Islet of Langerhans (tissue), 1 donor: ENCODE data around the gene TRAP1.
"Not testable (repeated sequence)": the region's sequence is repeated elsewhere in the genome, so short reads cannot be mapped to it uniquely, and the experiment has no call there.

Source experiments
- FAIRE-seq: peaks from one replicate; lab custom pipeline; 2011; peaks lifted over from hg19 to GRCh38; lab: Jason Lieb, UNC

The TRAP1 gene

DNA sequence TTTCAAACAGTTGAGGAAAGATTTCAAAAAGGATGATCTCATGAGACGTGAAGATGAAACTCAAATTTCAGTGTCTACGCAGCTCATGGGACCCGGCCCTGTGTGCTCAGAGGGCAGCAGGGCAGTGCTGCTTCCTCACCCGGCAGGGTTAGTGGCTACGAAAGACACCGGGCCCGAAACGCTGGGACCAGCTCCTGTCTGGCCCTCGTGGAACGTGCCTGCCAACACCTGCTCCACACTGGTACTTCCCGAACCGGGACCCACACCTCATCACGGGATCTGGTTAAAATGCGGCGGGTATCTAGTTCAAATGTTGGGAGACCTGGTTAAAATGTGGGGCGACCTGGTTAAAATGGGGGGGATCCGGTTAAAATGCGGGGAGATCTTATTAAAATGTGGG lies 44.1 kb downstream of the TRAP1 start:
- FAIRE-seq = no peak

DNA sequence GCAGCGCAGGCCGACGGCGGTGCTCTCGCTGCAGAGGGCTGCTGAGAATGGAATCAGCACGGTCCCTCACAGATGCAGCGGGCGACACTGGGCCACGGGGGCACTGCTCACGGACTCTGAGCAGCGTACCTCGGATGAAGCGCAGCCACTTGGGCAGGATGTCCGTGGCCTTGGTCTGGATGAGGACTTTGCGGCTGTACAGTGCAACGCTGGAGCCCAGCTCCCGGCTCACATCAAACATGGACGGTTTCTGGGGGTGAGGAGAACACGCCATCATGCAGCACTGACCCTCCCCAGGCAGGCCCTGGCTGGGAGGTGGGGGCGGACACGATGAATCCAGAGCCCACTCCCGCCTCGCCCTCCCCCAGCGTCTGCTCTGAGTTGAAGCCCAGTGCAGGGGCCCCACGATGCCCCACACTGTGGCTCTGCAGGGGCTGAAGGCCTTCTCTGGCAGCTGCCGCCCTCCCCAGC lies 44.7 kb downstream of the TRAP1 start:
- FAIRE-seq = no peak

DNA sequence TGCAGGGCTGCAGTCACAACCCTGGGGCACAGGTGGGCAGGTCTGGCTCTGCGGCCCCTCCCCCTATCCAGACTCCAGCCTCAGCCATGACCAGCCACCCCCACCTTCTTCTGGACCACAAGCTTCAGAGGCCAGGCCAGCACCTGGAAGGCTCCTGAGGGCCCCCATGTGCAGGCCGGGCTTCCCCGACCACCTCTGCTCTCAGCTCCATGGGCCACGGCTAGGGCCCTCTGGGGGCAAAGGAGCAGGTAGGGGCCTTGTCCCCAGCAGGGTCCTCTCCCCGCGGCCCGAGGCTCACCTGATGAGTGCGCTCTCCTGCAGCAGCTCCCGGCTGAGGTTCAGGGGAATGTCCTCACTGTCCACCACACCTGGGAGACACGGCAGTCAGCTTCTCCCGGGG lies 45.9 kb downstream of the TRAP1 start:
- no peak for FAIRE-seq

DNA sequence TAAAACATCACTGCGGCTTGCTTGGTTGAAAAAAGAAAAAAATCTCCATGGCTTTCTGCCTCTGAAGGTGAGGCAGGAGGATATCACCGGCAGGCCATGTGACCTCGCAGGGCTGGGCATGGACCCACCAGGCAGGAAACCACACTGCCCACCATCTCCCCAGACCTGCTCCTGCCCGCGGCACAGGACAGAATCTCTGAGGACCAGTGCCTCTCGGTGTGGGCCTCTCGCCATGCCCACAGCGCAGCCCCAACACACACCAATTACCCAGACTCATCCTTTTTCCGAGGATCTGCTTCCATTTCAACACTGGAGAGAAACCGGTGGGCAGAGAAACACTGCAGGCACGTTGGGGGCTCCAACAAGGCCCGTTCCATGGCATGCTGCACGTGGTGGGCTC lies 46.6 kb downstream of the TRAP1 start:
- no peak for FAIRE-seq

DNA sequence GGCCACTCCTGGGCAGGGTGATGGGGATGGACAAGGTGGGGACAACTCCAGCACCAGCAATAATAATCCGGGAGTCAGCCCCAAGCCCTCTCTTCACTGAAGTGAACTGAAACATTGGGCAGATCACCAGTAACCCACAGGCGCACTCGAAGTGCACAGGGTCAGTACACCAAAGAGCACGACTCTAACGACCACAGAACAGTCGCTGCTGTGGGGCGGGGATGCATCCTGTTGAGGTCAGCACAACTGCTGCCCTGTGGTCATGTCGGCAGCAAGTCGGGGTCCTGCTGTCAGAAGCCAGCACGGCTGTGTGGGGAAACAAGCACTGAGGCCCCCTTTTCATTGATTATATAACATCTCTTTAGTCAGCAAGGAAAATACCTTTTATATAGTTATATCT lies 48.2 kb downstream of the TRAP1 start:
- no peak for FAIRE-seq

DNA sequence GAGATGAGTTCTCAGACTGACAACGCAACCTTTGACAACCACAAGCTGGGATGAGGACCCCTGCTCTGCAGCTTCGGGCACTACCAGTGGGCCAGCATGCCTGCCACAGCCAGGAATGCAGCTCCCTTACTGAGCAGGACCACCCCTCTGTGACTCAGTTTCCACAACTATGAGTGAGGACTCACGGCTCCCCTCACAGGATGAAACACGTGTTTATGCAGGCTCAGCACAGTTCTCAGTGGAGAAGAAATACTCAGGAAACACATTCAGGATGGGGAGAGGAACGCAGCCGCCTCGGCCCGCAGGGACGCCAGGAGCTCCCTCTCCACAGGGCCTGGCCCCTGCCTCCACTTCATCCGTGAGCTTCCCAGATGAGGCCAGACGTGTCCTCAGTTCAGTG lies 48.7 kb downstream of the TRAP1 start:
- no peak for FAIRE-seq

DNA sequence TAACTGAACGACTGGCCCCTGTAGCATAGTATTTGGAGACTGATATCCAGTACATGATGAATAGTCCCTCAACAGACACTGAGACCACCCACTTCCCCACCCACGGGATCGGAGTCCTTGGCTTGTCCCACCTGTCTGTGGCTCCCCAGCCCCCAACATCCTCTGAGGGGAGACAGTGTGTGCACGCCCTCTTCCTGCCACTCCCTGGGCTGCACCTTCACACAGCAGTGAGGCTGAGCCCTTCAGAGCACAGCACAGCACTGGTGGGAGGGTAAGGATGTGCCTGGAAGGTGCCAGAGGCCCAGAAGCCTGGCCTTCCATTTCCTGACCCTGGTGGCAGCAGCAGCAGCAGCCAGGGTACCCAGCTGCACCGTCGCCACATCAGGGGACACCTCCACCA lies 51.8 kb downstream of the TRAP1 start:
- FAIRE-seq = no peak

DNA sequence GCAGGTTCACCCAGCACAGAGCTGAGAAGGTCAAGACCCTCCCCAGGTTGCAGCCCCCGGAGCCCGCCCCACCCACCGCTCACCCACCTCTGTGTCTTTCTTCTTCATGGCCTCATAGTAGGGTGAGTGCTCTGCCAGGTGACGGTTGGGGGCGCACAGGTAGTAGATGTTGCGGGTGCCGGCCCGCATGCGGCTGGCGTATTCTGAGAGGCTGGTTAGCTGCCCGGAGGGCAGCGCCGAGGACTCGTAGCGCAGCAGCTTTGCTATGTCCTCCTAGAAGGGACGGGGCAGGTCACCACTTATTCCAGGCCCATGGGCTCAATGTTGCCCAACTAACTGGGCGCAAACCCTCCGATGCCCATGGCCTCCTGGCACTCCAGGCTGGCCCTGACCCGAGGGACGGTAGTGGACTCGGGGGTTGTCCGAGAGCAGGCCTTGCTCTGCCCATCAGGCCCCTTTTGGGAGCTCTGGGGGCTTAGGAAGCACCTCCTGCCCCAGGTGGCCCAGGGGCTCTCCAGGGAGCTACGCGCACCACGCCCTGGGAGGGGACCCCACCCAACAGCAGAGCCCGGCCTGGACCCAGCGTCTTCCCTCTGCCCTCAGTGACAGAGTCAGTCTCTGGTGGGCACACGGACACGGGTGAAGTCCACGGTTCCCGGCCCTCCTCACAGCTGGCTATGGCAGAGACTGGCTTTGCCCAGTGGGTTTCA lies 53.0 kb downstream of the TRAP1 start:
- no peak for FAIRE-seq

DNA sequence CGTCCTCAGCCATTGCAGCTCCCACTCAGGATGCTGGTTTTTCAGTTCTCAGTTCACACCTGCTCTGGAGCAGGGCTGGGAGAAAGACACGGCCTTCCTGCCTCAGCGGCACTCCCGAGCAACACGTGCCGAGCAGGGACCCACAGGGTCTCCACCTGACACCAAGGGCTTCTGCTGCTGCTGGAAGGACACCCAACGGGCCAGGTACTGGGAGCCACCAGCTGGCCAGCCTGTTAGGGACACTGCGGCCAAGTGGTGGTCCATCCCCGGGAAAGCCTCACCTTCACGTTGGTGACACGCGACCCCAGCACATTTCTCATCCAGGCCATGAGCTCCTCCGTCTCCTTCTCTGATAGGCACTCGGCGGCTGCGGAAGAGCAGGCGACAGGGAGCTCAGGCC lies 54.7 kb downstream of the TRAP1 start:
- FAIRE-seq = no peak

DNA sequence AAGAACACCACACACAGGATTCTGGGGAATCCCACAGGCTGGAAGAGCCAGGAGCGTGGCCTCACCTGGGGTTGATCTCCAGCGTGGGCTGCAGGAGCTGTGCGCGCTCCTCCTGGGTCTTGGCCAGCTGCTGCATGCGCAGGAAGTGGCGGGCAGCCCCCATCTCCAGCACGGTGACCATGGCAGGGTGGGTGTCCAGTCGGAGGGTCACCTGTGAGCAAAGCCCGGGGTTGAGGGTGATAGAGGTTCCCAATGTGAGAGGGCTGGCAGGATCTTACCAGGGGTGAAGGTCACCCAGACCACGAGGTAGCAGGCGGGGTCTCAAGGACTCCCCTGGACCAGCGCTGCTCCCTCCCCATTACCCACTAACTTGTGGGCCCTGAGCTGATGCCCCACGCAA lies 55.4 kb downstream of the TRAP1 start:
- FAIRE-seq = no peak

DNA sequence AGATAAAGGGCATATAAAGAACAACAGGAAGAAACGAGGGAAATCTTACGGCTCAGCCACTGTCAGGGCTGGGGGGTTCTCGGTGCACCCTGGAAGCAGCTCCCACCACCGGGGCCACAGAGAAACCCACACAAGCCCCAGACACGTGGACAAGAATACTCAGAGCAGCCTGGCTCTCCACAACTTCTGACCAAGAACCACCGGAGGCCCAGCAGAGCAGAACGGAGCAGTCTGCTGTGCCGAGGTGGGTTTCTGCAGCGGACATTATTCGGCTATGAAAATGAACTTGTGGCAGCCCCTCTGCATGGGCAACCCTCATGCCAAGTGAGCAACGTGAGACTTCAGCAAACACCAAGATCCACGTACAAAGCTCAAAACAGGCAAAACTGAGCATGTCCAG lies 56.0 kb downstream of the TRAP1 start:
- FAIRE-seq = no peak

DNA sequence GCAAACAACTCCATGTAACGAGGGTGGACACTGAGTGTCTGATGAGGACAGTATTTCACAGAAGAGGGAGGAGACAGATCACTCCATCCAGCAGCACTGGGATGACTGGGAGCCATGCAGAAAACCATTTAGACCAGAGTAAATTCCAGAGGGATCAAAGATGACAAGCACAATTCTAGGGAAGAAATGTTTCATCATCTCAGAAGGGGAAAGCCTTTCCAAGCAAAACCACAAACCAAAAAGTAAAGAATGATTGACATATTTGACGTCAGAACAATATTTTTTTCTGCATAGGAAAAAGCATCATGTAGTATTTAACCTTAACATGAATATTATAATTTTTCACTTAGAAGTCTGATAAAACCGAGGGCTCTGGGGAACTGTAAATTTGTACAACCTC lies 58.1 kb downstream of the TRAP1 start:
- FAIRE-seq = no peak

DNA sequence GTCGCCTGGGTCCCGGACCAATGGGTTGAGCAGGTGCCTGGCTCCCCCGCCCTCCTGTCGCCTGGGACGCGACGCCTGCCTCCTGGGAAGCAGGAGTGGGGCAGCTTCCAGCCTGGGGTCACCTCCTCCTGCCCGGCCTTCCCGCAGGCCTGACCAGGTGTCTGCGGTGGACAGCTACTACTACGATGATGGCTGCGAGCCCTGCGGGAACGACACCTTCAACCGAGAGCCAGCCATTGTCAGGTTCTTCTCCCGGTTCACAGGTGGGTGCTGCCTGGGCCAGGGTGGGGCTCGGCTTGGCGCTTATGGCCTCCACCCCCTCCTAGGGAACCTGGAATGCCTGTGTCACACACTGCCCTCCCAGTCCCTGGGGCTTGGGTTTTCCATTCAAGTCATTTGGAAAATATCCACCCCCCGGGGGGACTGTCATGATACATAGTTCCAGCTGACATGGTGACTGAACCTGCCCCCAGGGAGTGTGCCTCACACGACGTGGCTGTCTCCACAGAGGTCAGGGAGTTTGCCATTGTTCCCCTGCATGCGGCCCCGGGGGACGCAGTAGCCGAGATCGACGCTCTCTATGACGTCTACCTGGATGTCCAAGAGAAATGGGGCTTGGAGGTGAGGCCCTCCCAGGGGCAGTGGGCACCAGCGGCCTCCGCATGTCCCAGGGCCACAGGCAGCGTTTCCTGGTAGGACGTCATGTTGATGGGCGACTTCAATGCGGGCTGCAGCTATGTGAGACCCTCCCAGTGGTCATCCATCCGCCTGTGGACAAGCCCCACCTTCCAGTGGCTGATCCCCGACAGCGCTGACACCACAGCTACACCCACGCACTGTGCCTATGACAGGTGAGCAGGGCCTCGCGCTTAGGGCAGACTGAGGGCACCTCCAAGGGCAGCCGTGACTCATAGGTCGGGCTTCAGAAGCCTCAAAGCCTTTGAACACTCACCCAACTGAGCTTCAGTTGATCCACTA lies 60.5 kb downstream of the TRAP1 start:
- FAIRE-seq = no peak

DNA sequence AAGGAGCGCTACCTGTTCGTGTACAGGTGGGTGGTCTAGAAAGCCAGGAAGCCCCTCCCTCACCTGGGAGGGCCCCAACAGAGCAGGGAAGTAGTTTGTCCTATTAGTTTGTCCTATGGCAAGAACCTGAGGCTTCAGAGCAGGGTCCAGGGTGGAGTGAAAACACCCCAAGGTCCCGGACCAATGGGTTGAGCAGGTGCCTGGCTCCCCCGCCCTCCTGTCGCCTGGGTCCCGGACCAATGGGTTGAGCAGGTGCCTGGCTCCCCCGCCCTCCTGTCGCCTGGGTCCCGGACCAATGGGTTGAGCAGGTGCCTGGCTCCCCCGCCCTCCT lies 61.2 kb downstream of the TRAP1 start:
- FAIRE-seq = not testable (repeated sequence)

DNA sequence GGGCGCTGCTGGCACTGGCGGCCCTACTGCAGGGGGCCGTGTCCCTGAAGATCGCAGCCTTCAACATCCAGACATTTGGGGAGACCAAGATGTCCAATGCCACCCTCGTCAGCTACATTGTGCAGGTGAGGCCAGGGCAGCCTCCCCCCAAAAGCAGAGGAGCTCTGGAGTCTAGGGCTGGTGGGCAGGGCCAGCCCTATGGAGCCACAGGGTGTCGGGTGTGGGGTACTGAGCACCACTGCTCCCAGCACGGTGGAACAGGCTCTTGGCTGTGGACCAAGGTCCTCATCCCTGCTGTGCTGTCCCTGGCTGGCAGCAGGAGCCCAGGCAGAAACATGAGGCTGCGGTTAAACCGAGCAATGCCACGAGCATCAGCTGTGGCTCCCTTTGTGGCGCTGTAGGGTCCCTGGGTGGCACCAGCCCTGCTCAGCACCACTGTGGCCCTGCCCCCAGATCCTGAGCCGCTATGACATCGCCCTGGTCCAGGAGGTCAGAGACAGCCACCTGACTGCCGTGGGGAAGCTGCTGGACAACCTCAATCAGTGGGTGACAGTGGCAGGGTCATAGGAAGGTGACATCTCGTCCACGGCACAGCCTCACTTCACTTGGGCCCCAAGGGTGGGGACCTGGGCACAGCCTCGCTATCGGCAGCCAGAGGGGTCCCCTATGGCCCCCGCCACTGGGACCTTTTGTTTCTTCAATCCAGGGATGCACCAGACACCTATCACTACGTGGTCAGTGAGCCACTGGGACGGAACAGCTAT lies 61.7 kb downstream of the TRAP1 start:
- FAIRE-seq = no peak

DNA sequence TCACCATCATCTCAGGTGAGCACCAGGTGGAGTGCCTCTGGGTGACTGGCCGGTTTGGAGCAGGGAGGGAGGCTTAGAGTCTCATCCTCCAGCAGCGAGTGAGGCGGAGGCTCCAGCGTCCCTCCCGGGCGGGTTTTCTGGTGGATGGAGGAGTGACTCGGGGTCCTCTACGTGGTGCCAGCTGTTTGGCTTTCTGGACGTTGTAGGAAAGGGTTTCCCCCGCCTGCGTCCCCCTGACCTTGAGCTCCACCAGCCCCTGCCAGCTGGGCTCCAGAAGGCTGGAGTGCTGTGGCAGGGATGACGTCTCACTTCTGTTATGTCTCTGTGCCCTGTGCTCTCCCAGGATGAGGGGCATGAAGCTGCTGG lies 62.3 kb downstream of the TRAP1 start:
- FAIRE-seq = no peak

DNA sequence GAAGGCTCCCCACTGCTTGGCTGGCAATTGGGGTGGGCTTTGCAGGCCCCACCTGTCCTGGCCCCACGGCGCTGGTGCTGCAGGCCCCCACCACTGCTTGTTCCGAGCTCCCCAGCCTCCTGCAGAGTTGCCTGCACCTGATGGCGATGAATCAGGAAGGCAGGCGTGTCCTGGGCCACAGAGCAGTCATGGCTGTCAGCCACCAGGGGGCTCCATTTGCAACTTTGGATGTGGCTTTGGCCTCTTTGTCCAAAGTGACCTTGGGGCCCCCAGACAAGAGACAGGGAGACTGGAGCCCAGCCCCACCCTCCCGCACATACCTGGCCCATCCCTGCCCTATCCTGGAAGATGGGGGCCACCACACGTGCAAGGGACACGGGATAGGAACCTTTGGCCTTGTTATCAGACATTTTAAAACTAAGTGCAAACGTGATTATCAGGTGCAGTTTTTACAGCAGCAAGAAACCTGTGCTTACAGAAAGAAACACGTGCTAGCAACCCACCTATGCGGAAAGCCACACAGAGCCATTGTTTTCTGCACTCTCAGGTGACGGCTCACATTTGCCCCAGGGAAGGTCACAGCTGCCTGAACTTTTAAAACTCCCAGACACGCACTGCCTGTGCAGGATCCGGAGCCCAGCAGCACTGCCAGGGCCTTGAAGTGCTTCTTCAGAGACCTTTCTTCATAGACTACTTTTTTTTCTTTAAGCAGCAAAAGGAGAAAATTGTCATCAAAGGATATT lies 62.9 kb downstream of the TRAP1 start, which contains the start of gene DNASE1:
DNASE1 (plus strand) TSS at position 443 of the 743 bp plus-strand sequence. CDS start 683 bp downstream, outside the sequence.
- no peak for FAIRE-seq

DNA sequence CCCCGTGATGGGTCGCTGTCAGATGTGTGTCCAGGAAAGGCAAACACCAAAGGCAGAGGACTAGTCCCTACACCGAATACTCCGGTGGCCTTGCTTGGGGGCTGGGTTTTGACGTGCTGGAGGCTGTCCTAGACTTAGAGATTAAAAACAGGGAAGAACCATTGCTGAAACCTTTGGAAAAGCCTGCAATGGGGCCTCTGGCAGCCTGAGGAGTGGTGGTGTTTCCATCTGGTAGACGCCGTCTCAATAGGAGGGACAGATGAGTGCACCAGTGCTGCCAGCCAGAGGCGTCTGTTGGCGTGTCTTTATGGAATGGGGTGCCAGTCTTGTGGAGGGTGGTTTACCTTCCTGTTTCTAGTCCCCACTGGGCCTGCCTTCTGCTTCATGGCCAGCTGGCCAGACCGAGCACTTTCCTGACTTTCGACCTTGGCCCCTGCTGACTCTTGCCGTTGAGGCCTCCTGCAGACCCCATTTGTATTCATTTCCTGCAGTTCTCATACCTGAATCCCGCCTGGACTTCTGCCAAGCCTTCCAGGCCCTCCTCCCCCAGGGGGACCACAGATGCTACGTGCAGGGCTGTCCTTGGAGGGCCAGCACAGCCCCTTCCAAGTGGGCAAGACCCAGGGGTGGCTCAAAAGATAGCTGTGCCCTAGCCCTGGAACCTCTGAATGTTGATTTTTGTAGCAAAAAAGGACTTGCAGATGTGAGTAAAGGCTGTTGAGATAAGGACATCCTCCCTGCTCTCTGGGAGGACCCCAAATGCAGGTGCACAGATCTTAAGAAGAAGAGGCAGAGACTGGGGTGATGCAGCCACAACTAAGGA lies 64.7 kb downstream of the TRAP1 start:
- FAIRE-seq = no peak

DNA sequence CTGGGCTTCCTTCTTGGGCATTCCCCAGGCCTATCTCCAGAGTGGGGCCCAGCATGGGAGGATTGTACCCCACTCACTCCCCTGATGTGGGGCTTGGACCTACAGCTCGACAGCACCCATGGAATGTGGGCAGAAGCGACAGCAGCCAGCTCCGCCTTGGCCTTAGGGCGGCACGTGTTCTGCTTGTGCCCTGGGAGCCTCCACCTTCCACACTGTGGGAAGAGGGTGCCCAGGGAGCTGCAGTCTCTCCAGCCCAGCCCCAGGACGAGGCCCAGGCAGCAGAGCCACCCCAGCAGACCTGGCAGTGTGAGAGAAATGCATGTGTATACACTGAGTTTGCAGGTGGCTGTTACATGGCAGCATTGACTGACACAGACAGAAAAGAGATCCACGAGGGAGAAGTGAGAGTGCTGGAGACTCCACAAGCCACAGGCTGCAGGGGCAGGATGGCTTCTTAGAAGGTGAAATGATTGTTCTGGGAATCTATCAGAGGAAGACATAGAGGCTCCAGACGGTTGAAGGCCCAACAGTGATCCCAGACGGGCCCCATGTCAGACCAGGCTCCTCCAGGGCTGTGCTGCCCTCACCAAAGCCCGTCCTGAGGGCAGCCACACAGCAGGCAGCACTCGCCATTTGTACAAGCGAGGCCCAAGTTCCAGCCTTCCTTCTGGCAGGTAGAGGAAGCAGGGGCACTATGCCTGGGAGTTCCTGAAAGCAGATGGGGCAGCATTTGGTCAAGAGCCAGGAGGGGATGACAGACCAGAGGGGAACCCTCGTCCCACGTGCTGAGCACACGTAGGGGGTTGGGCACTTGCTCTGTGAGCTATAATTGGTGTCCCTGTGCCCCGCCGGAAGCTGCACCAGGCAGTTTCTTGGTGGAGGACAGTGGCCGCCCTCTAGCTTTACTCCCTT lies 65.6 kb downstream of the TRAP1 start:
- FAIRE-seq = no peak

DNA sequence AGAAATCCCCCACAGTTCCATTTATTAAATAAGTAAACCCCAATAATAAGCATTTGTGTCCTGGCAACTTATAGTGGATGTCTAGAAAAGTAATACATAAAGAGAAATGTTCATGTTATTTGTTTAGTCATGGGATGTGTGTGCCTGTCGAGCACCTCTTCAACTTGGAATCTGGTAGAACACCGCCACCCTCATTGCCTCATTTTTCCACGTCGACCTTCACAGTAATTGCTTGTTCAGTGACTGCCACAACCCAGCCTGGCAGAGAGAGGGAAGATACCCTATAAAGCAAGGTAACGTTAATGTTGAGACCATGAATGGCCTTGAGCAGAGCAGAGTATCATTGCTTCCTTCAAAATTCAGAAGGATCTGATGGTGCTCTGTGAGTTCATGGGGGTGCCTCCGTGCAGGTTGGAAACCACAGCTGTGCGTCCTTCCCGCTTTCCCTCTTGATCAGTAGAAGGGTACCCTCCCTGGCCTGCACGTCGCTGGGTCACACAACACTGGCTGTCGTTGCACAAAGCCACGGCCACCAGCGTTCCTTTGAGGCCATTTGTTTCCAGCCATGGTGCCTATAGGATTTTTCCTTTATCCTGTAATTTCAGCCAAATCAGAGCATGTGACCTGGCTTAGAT lies 66.6 kb downstream of the TRAP1 start:
- no peak for FAIRE-seq
